GM21576 (cell line): ENCODE data around the gene KIF3A.

Experiments
- ATAC-seq: cut with Tn5 transposase; IDR thresholded peaks from one replicate; pipeline ENCODE4 v1.9.1; 2021; ENCODE audit warnings: mild to moderate bottlenecking, moderate library complexity; ENCODE audit not compliant: unreplicated experiment

KIF3A gene

DNA sequence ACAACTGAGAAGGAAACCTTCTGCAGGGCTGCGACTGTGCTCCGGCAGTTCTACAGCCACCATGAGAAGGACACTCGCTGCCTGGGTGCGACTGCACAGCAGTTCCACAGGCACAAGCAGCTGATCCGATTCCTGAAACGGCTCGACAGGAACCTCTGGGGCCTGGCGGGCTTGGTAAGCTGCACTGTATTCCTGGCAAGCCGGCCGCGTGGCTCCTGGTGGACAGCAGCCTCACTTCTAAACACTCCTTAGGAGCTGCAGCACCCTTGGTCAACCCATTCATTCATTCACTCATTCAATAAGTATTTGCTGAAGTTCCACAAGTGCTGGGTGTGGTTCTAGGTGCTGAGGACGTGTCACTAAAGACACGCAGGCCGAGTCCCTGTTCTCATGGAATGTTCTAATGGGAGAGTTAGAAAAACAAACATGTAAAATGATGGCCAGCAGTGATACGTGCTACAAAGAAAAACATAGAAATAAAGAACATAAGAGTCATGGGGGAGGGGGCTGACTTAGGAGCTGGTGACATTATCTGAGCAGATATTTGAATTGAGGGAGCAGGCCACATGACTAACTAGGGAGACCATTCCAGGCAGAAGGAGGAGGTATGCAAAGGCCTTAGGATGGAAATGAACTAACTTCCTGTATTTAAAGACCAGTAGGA is 57.5 kb downstream of the KIF3A start:
- no peak for ATAC-seq

- no peak for ATAC-seq
Observed at GRCh38 chr5:132679166-132679565, 58.2 kb downstream of the KIF3A start.

- no peak for ATAC-seq
Observed at GRCh38 chr5:132678735-132679134, 58.6 kb downstream of the KIF3A start.

DNA sequence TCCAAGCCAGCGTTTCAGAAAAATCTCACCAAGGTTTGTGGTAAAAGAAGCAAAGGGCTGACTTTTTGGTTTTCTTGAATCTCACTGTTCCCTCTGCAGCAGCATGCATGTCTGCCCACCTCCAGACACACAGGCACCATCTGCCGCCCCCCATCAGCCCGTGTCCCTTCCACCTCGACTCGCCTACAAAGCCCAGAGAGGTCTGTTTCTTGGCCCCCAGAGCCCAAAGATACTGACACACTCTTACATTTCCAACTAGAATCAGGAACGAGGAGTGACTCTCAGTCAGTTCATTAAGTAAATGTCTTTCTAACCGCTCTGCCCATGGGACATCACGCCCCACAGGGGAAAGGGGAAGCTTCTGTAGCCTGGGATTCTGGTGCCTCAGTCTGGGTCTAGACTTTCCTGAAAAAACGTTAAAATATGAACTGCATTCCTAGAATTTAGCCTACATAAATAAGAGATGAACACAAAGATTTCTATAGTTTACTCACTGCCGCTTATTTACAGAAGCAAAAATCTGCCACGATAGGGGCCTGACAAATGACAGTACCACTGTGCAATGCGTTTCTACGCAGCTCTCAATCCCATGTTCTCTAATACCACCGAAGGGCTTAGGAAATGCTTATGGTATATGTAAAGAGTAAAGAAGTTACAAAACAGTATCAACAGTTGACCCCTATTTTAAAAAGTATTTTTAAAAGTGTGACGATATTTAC is 59.5 kb downstream of the KIF3A start:
- ATAC-seq = no peak

- no peak for ATAC-seq
Observed at GRCh38 chr5:132677191-132677590, 60.2 kb downstream of the KIF3A start.

GRCh38 chr5:132675936-132676689 is 61.2 kb downstream of the KIF3A start:
- ATAC-seq = no peak

GRCh38 chr5:132674671-132675506 is 62.5 kb downstream of the KIF3A start:
- ATAC-seq = peak; percentile 66

DNA sequence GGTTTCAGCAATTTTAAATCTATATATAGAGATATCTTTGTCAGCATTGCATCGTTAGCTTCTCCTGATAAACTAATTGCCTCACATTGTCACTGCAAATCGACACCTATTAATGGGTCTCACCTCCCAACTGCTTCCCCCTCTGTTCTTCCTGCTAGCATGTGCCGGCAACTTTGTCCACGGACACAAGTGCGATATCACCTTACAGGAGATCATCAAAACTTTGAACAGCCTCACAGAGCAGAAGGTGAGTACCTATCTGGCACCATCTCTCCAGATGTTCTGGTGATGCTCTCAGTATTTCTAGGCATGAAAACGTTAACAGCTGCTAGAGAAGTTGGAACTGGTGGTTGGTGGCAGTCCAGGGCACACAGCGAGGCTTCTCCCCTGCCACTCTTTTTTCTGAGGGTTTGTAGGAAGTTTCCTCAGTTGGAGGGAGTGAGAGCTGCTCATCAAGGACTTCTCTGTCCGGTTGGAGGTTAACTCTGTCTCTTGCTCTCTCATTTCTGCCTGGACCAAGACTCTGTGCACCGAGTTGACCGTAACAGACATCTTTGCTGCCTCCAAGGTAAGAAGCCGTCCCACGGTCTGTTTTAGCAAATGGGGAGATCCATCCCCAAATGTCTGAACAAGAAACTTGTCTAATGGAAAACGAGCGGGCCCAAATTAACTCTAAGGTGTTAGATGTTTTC is 63.3 kb downstream of the KIF3A start, which contains the start of gene IL4:
IL4 (plus strand) TSS at position 51 of the 692 bp plus-strand sequence; CDS start at position 113, 62 bp downstream.
- no peak for ATAC-seq

DNA sequence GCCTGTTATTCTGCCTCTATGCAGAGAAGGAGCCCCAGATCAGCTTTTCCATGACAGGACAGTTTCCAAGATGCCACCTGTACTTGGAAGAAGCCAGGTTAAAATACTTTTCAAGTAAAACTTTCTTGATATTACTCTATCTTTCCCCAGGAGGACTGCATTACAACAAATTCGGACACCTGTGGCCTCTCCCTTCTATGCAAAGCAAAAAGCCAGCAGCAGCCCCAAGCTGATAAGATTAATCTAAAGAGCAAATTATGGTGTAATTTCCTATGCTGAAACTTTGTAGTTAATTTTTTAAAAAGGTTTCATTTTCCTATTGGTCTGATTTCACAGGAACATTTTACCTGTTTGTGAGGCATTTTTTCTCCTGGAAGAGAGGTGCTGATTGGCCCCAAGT is 63.9 kb downstream of the KIF3A start:
- ATAC-seq = no peak

DNA sequence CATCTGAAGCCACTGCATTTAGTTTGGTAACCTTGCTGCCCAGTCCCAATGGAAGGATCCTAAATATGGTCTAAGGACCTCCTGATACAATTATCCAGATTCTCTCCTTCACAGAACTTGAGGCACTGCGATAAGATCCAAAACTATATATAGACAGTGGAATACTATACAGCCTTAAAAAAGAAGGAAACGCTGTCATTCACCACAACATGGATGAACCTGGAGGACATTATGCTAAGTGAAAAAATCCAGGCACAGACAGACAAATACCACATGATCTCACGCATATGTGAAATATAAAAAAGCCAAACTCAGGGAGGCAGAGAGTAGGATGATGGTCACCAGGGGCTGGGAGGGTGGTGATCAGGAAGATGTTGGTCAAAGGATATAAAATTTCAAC is 66.3 kb downstream of the KIF3A start:
- ATAC-seq = no peak

DNA sequence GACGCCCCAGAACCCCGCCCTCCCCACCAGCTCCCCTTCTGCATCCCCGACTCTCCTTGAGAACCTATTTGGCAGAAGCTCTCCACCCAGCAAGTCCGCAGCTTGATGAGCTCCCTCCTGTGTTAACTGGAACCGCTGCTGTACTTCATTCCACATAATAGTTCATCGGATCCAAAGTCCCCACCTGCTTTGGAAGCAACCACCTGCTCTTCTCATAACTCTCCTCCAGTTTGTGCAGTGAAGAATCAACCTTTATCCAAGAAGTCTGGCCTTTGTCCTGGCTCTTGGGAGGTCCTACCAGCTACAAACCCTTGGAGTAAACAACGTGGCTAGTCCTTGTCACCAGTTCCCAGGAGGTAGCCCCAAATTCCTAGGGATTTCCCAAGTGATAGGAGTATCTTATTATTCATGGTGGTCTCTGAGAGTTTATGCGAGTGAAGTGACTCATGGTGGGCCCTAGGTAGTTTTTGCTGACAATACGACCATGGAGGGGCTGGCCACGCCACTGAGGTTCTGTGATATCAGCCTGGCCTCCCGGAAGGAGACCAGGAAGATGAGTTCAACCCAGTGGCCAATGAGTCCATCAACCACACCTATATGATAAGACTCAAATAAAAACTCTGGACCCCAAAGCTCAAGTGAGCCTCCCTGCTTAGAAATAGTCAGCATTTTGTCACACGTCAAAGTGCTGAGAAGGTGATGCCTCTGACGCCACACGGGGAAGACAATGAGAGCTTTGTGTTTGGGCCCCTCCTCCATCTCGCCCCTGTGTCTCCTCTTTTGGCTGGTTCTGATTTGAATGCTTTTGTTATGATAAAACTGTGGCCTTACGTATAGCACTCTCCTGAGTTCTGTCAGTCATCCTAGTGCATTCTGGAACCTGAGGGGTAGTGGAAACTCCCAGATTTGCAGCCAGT is 67.1 kb downstream of the KIF3A start:
- no peak for ATAC-seq

GRCh38 chr5:132669455-132669820 is 67.9 kb downstream of the KIF3A start:
- no peak for ATAC-seq

GRCh38 chr5:132668706-132669454 is 68.5 kb downstream of the KIF3A start:
- ATAC-seq = no peak

- ATAC-seq = no peak
Observed at GRCh38 chr5:132667761-132668705, 69.3 kb downstream of the KIF3A start.

DNA sequence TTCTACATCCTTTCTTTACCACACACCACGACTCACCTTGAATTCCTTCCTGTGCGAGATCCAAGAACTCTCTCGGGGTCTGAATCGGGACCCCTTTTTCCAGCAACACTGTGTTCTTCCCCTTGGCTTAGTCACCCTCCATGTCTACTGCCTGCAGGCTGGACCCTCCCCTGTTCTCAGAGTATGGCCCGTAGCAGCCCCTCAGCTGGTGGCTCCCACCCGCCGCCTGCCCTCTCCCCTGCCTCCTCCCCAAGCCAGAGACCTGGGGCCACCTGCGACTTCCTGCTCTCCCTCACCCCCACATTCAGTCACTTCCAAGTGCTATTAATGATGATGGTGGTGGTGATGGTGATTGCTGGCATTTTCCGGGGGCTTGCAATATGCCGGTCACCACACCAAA is 70.0 kb downstream of the KIF3A start:
- no peak for ATAC-seq

DNA sequence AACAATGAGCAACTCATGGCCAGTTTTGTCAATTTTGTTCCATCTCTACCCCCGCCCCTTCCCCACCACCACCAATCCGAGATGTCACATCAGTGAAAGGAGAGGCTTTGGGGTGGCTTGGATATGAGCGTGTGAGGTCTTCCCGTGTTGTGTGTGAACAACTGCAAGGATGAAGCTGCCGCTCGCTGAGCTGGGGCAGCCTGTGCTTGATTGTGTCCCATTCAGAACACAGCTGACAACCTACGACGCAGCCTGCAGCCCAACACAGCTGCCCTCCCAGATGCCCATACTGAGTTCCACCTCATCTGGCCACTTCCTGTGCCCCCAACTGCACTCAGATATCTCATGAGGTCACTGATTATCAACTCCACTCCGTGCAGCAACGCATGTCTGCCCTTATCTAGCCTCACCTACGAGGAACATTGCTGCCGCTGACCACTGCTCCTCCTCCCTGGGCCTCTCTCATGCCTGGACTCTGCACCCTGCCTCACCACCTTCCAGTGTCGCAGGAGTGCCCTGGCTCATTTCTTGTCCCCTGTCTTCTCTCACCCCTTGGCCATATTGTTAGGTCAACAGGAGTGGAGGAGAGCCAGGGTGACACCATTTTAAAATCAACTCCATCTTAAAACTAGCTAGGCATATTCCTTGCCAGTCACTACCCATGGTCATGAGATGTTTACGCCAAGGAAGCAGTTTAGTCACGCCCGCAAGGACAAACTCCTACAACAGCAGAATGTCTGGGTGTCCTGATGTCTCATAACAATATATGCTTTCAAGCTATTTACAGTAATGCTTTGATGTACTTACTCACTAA is 70.8 kb downstream of the KIF3A start:
- ATAC-seq = no peak
